ENCODE data around the gene HAPLN1. TPM values are rescaled to one million over a fixed set of nuclear protein-coding genes. Genes with fewer than 3 reads are reported as not detected.

The HAPLN1 gene
- polyA plus RNA-seq, 2 of the 4 experiments (the other 2 are of a cell fraction): not detected

- no peak overlapping the region for H3K27ac ChIP-seq
- no peak overlapping the region for H3K4me2 ChIP-seq
- no peak for FAIRE-seq
- CTCF ChIA-PET: interaction anchor here (0.9 kb wide), 1 partner anchor 13 kb away, joined by 3 read pairs; no protein-coding TSS in a partner anchor
- WGBS (ENCODE audit: missing lambda C conversion rate): 88% methylated on average over 3 of the region's 3 CpGs
- H3K4me1 ChIP-seq: no peaks in the 10 kb centered on the region
- DNase-seq (ENCODE audit: low read depth in 1 of 2, low spot score in 1 of 2): no peak
- POLR2A ChIA-PET: no interaction called here
- ATAC-seq: no peak
- TF ChIP-seq POLR2A (IDR thresholded peaks at IDR 0.05; ENCODE audit: low read length): no peak
- no peak for TF ChIP-seq BHLHE40 (IDR thresholded peaks at IDR 0.05; ENCODE audit: low read depth, low read length)
- no peak for TF ChIP-seq E2F6 (IDR thresholded peaks at IDR 0.05; ENCODE audit: borderline replicate concordance, low read depth)
- no peak overlapping the region for H3K4me3 ChIP-seq
- no peaks in the 10 kb centered on the region for H3K9me3 ChIP-seq
Measured at GRCh38 chr5:83595217-83595616, 125.4 kb downstream of the HAPLN1 start.

- no peak for DNase-seq (ENCODE audit: low read depth in 1 of 2, low spot score in 1 of 2)
- Histone ChIP-seq H3K4me3 (no peak overlapping the region), H3K4me1 (no peaks in the 10 kb centered on the region), H3K27ac (no peak overlapping the region), H3K9me3 (no peaks in the 10 kb centered on the region), H3K4me2 (peak overlapping the region; percentile 27; the same call in 1 of the 3 replicates)
- CTCF ChIA-PET: no interaction called here
- TF ChIP-seq NR3C1 (IDR thresholded peaks at IDR 0.05): no peak
- no peak for TF ChIP-seq HOXB5 (CRISPR knock-in tag; IDR thresholded peaks at IDR 0.05)
- TF ChIP-seq RNF2 (IDR thresholded peaks at IDR 0.05; ENCODE audit: borderline replicate concordance, low read depth): no peak
- no peak for TF ChIP-seq EHF (CRISPR knock-in tag; IDR thresholded peaks at IDR 0.05)
- no peak for TF ChIP-seq NPAS2 (CRISPR knock-in tag; IDR thresholded peaks at IDR 0.05; ENCODE audit: borderline replicate concordance)
- no peak for TF ChIP-seq POLR2AphosphoS2 (conservative IDR thresholded peaks at IDR 0.05; ENCODE audit: low read length)
- no peak for TF ChIP-seq PBX3 (IDR thresholded peaks at IDR 0.05)
- no peak for TF ChIP-seq RAD21 (conservative IDR thresholded peaks at IDR 0.05 in 1 of 2, IDR thresholded peaks at IDR 0.05 in 1 of 2)
- no peak for TF ChIP-seq TFCP2L1 (CRISPR knock-in tag; IDR thresholded peaks at IDR 0.05)
- no peak for TF ChIP-seq CBX2 (IDR thresholded peaks at IDR 0.05; ENCODE audit: borderline replicate concordance, low read depth)
- no peak for TF ChIP-seq FOSB (CRISPR knock-in tag; IDR thresholded peaks at IDR 0.05)
- no peak for TF ChIP-seq RCOR1 (IDR thresholded peaks at IDR 0.05; ENCODE audit: low read depth, low read length)
- TF ChIP-seq ZFP36 (IDR thresholded peaks at IDR 0.05; ENCODE audit: borderline replicate concordance, partially characterized antibody): no peak
- 46% methylated on average over 4 of the region's 4 CpGs for WGBS (ENCODE audit: missing lambda C conversion rate)
- no peak for FAIRE-seq
- POLR2A ChIA-PET: no interaction called here
- no peak for ATAC-seq
Measured at GRCh38 chr5:83590966-83591365, 129.7 kb downstream of the HAPLN1 start.

- Histone ChIP-seq H3K4me1 (no peaks in the 10 kb centered on the region), H3K9me3 (no peaks in the 10 kb centered on the region), H3K4me3 (no peak overlapping the region), H3K27ac (no peak overlapping the region), H3K4me2 (no peak overlapping the region)
- FAIRE-seq (no peak), DNase-seq (ENCODE audit: low read depth in 1 of 2, low spot score in 1 of 2) (no peak), ATAC-seq (no peak)
- CTCF ChIA-PET: interaction anchor here (0.7 to 1.5 kb wide), 2 partner anchors 18 to 1213 kb away, joined by 3 to 5 read pairs; no protein-coding TSS in a partner anchor
- 85% methylated on average over 1 of the region's 1 CpG for WGBS (ENCODE audit: missing lambda C conversion rate)
- TF ChIP-seq BHLHE40 (IDR thresholded peaks at IDR 0.05; ENCODE audit: low read depth, low read length) (no peak), HOXA7 (CRISPR knock-in tag; IDR thresholded peaks at IDR 0.05) (no peak), ELK1 (IDR thresholded peaks at IDR 0.05; ENCODE audit: low read depth, low read length) (no peak), USF2 (IDR thresholded peaks at IDR 0.05) (no peak), TP53 (CRISPR knock-in tag; IDR thresholded peaks at IDR 0.05) (no peak), PHF8 (IDR thresholded peaks at IDR 0.05; ENCODE audit: borderline replicate concordance, low read depth) (no peak), NFE2L2 (conservative IDR thresholded peaks at IDR 0.05; ENCODE audit: low read length) (no peak)
- POLR2A ChIA-PET: no interaction called here
Measured at GRCh38 chr5:83589786-83590185, 130.9 kb downstream of the HAPLN1 start.

Small RNA genes lying within 50 kb of the gene (small RNA-seq; reads per million reads assigned to genes)
- gene RN7SKP295 (0 reads per million in 6 experiments), gene RNU6-620P (0 to 2.4 (median 0) reads per million in 6 experiments)

Other genes starting within 250 kb of the HAPLN1 start
- gene VCAN, start 249.1 kb downstream of the HAPLN1 start, polyA plus RNA-seq (2011; rRNA removed): 42.0 and 47.8 TPM in 2 replicates
- 20.1 to 26.0 TPM (median 21.1 TPM) in 3 replicates for gene VCAN, start 249.1 kb downstream of the HAPLN1 start, polyA plus RNA-seq (2017; fragmentation: RNase III; extraction: RNeasy Plus Mini Kit Qiagen cat#74134 plus additional on column Dnase treatment)

All from A549 (cell line).